Skeletal muscle satellite cell (primary cell): ENCODE results near the gene CCDC85C.
"Not testable (repeated sequence)": the region's sequence is repeated elsewhere in the genome, so short reads cannot be mapped to it uniquely, and the experiment has no call there.

Experiments
- H3K27me3 ChIP-seq: 2 replicates; pipeline ENCODE4 v1.7.0; 2013; ENCODE audit warnings: low read length; ENCODE audit not compliant: control insufficient read depth, insufficient read depth
- H3K36me3 ChIP-seq: 2 replicates; pipeline ENCODE4 v1.7.0; 2013; ENCODE audit warnings: mild to moderate bottlenecking, control low read depth, low read length; ENCODE audit not compliant: insufficient read depth
- H3K4me1 ChIP-seq: 2 replicates; pipeline ENCODE4 v1.7.0; 2013; ENCODE audit warnings: low read length; ENCODE audit not compliant: control insufficient read depth, insufficient read depth
- H3K4me2 ChIP-seq: 2 replicates; pipeline ENCODE4 v1.7.0; 2013; ENCODE audit warnings: mild to moderate bottlenecking, low read length
- H3K4me3 ChIP-seq: 2 replicates; pipeline ENCODE4 v1.7.0; 2013; ENCODE audit warnings: low read length
- H3K9ac ChIP-seq: 2 replicates; pipeline ENCODE4 v1.7.0; 2013; ENCODE audit warnings: mild to moderate bottlenecking, low read depth, low read length, moderate library complexity
- H3K9me3 ChIP-seq: replicated peaks from 2 replicates; pipeline ENCODE4 v1.7.0; 2013; ENCODE audit warnings: mild to moderate bottlenecking, control low read depth, low read length

CCDC85C gene

DNA sequence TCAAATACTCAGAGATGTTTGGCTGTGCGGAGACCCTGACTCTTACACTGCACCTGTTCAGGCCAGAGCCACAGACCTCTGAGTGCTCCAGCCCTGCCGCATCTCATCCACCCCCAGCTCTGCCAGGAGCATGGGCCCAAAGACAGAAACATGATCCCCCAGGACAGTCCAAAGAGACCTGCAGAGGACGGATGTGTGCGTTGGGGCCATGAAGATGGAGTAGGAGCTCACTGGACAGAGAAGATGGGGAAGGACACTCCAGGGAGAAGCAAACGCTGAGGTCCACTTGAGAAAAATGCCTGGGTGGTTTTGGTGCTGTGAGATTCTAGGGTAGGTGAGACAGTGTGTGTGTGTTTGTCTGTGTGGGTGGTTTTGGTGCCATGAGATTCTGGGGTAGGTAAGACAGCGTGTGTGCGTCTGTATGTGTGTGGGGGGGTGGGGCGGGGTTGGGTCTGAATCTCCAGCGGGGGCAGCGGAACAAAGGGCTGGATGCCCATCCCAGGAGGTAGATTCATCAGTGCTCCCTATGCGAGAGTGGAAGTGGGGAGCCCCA is 40.1 kb upstream of the CCDC85C start:
- Histone ChIP-seq H3K9me3 (no peaks in the 10 kb centered on the region), H3K4me1 (peaks cover 18% of the 10 kb centered on the region), H3K4me3 (no peak overlapping the region), H3K9ac (no peak overlapping the region), H3K4me2 (no peak overlapping the region), H3K36me3 (no peaks in the 10 kb centered on the region), H3K27me3 (no peaks in the 10 kb centered on the region)

DNA sequence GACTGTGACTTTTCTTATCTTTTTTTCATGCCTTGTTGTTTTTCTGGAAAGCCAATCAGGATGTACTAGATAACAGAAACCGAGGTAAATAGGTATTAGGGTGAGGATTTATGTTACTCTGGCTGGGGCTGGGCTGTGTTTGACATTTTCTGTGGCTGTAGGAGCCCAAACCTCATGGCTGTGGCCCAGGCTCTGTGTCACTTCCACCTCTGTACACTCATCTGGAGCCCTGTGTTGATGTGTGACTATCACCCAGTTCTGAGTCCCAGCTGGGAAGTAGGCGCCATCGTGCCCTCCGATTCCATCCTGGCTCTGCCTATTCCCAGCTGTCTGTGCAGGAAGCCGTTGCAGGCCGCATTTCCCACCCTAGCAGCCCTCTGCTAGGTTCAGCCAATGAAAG is 39.3 kb upstream of the CCDC85C start:
- no peak overlapping the region for H3K4me3 ChIP-seq
- no peaks in the 10 kb centered on the region for H3K36me3 ChIP-seq
- H3K4me2 ChIP-seq = no peak overlapping the region
- no peaks in the 10 kb centered on the region for H3K27me3 ChIP-seq
- peaks cover 14% of the 10 kb centered on the region for H3K4me1 ChIP-seq
- H3K9ac ChIP-seq = no peak overlapping the region
- no peaks in the 10 kb centered on the region for H3K9me3 ChIP-seq

GRCh38 chr14:99642771-99643170 is 38.8 kb upstream of the CCDC85C start:
- not testable (repeated sequence) for H3K9me3 ChIP-seq, H3K4me2 ChIP-seq

DNA sequence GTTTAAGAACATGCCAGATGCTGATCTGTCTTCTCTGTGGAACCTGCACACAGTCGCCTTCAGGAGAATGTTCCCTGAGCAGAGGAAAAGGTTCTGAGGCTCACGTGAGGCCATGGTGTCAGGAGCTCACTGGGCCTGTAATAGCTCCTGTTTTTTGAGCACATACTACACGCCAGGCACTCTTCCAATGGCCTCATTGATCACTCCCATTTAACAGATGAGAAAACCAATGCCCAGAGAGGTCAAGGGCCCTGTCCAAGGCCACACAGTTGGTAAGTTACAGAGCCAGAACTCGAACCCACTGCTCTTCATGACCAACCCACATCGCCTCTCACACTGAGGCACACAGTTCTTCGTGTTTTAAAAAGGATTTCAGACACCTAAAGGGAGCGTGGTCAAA is 33.6 kb upstream of the CCDC85C start:
- Histone ChIP-seq H3K4me1 (no peaks in the 10 kb centered on the region), H3K27me3 (peaks cover 17% of the 10 kb centered on the region), H3K36me3 (no peaks in the 10 kb centered on the region), H3K9me3 (no peaks in the 10 kb centered on the region), H3K4me2 (no peak overlapping the region), H3K4me3 (no peak overlapping the region), H3K9ac (no peak overlapping the region)

More at GRCh38 chr14:99642771-99643170, 38.8 kb upstream of the CCDC85C start:
- not testable (repeated sequence) for H3K9ac ChIP-seq, H3K4me3 ChIP-seq, H3K36me3 ChIP-seq, H3K27me3 ChIP-seq
- peaks cover 14% of the 10 kb centered on the region for H3K4me1 ChIP-seq

DNA sequence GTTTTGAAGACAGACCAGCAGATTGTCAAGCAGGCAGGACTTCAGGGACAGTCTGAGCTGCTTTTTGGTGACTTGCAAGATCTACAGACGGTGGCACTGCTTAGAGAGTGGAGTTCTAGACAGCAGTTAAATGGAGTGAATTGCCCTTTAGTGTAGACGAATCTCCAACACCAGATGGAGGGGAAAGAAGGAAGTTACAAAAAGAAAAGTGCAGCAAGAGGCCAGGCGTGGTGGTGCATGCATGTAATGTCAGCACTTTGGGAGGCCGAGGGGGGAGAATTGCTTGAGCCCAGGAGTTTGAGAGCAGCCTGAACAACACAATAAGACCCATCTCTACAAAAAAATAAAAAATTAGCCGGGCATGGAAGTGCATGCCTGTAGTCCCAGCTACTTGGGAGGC is 32.5 kb upstream of the CCDC85C start:
- no peak overlapping the region for H3K9ac ChIP-seq
- H3K36me3 ChIP-seq = no peaks in the 10 kb centered on the region
- no peak overlapping the region for H3K4me3 ChIP-seq
- peaks cover 22% of the 10 kb centered on the region for H3K27me3 ChIP-seq
- no peaks in the 10 kb centered on the region for H3K9me3 ChIP-seq
- no peak overlapping the region for H3K4me2 ChIP-seq
- H3K4me1 ChIP-seq = no peaks in the 10 kb centered on the region

GRCh38 chr14:99635116-99635515 is 31.1 kb upstream of the CCDC85C start:
- Histone ChIP-seq H3K27me3 (peaks cover 32% of the 10 kb centered on the region), H3K4me1 (no peaks in the 10 kb centered on the region), H3K4me2 (no peak overlapping the region), H3K9ac (no peak overlapping the region), H3K4me3 (no peak overlapping the region), H3K9me3 (no peaks in the 10 kb centered on the region), H3K36me3 (no peaks in the 10 kb centered on the region)

GRCh38 chr14:99634443-99634842 is 30.4 kb upstream of the CCDC85C start:
- H3K27me3 ChIP-seq = peaks cover 32% of the 10 kb centered on the region
- no peak overlapping the region for H3K4me3 ChIP-seq
- H3K4me1 ChIP-seq = no peaks in the 10 kb centered on the region
- H3K36me3 ChIP-seq = no peaks in the 10 kb centered on the region
- H3K4me2 ChIP-seq = no peak overlapping the region
- H3K9me3 ChIP-seq = no peaks in the 10 kb centered on the region
- no peak overlapping the region for H3K9ac ChIP-seq

DNA sequence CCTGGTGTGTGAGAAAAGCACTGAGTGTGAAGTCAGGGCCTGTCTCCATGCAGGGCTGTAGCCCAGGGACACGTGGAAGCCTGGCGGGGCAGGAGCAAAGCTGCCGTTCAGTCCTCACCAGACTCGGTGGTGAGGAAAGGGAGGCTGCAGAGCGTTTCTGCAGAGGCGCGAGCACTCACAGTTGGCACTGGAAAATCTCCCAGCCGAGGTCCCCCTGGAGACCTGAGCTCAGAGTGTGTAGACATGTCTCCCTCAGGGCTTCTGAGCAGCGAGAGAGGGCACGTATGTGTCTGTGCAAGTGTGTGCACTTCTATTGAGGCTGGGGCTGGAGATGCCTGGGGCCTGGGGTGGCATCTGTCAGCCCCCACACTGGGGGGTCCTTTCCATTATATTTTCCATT is 29.9 kb upstream of the CCDC85C start:
- no peaks in the 10 kb centered on the region for H3K4me1 ChIP-seq
- H3K27me3 ChIP-seq = peaks cover 32% of the 10 kb centered on the region
- H3K4me3 ChIP-seq = no peak overlapping the region
- H3K9ac ChIP-seq = no peak overlapping the region
- no peak overlapping the region for H3K4me2 ChIP-seq
- no peaks in the 10 kb centered on the region for H3K9me3 ChIP-seq
- no peaks in the 10 kb centered on the region for H3K36me3 ChIP-seq

GRCh38 chr14:99633141-99633540 is 29.1 kb upstream of the CCDC85C start:
- H3K4me2 ChIP-seq = no peak overlapping the region
- no peaks in the 10 kb centered on the region for H3K36me3 ChIP-seq
- no peak overlapping the region for H3K9ac ChIP-seq
- H3K4me1 ChIP-seq = no peaks in the 10 kb centered on the region
- no peaks in the 10 kb centered on the region for H3K9me3 ChIP-seq
- no peak overlapping the region for H3K4me3 ChIP-seq
- peaks cover 32% of the 10 kb centered on the region for H3K27me3 ChIP-seq

- no peaks in the 10 kb centered on the region for H3K36me3 ChIP-seq
- no peaks in the 10 kb centered on the region for H3K4me1 ChIP-seq
- peaks cover 27% of the 10 kb centered on the region for H3K27me3 ChIP-seq
- H3K4me2 ChIP-seq = no peak overlapping the region
- no peak overlapping the region for H3K4me3 ChIP-seq
- no peaks in the 10 kb centered on the region for H3K9me3 ChIP-seq
- H3K9ac ChIP-seq = no peak overlapping the region
Measured at GRCh38 chr14:99632410-99633035, 28.5 kb upstream of the CCDC85C start.

GRCh38 chr14:99630202-99630601 is 26.2 kb upstream of the CCDC85C start:
- no peak overlapping the region for H3K9ac ChIP-seq
- H3K4me2 ChIP-seq = no peak overlapping the region
- H3K9me3 ChIP-seq = no peaks in the 10 kb centered on the region
- H3K4me3 ChIP-seq = no peak overlapping the region
- no peaks in the 10 kb centered on the region for H3K4me1 ChIP-seq
- peaks cover 27% of the 10 kb centered on the region for H3K27me3 ChIP-seq
- H3K36me3 ChIP-seq = no peaks in the 10 kb centered on the region

DNA sequence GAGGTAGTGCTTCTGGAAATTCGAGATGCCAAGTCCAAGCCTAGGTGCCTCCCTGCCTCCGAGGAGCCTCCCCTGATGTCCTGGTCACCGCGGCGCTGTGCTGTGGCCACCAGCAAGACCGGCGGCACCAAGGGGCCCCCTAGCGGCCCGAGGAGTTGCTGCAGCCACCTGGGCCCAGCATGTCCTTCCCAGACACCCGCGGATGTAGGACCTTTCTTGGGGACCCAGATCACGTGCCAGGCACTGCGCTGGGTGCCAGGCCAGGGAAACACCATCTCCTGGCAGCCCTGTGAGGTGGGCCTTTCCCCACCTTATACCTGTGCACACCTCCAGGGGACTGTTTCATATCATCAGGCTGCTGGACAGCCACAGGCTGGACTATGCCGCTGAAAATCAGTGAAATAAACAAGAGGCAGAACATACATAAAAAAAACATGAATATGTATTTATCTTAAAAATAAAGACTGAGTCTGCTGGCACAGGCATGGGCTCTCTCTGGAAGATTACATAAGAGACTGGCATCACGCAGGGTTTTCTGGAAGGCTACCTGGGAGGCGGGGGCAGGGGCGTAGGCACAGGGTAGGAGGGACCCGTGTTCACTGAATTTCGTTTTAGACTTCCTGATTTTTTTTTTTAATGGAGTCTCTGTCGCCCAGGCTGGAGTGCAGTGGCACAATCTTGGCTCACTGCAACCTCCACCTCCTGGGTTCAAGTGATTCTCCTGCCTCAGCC is 25.0 kb upstream of the CCDC85C start:
- peaks cover 20% of the 10 kb centered on the region for H3K27me3 ChIP-seq
- H3K4me3 ChIP-seq = no peak overlapping the region
- no peak overlapping the region for H3K9ac ChIP-seq
- no peaks in the 10 kb centered on the region for H3K4me1 ChIP-seq
- no peak overlapping the region for H3K4me2 ChIP-seq
- no peaks in the 10 kb centered on the region for H3K36me3 ChIP-seq
- no peaks in the 10 kb centered on the region for H3K9me3 ChIP-seq
